ENCODE data around the gene CARD10.

Gene CARD10

DNA sequence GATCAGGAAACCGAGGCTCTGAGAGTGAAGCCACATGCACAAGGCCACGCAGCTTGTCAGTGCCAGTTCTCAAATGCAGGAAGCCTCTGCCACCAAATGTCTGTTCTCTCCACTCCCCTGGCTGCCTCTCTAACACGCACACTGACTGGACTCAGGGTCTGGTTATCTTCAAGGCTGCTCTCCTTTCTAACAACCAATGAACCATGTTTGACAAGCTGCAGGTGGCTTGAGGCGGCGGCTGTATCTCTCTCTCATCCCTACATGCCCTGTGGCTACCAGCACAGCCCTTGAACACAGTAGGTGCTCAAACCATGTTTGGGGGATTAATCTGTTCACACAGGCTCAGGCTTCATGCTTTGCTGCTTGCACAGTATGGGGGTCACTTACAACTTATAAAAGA is 56.8 kb downstream of the CARD10 start:
- DNase-seq, result no peak

GRCh38 chr22:37461961-37462360 is 57.3 kb downstream of the CARD10 start:
- DNase-seq, result no peak

GRCh38 chr22:37460684-37461083 is 58.5 kb downstream of the CARD10 start:
- no peak for DNase-seq

GRCh38 chr22:37459206-37459605 is 60.0 kb downstream of the CARD10 start:
- no peak for DNase-seq

GRCh38 chr22:37457093-37457893 is 61.9 kb downstream of the CARD10 start:
- DNase-seq, result peak; percentile 78

DNA sequence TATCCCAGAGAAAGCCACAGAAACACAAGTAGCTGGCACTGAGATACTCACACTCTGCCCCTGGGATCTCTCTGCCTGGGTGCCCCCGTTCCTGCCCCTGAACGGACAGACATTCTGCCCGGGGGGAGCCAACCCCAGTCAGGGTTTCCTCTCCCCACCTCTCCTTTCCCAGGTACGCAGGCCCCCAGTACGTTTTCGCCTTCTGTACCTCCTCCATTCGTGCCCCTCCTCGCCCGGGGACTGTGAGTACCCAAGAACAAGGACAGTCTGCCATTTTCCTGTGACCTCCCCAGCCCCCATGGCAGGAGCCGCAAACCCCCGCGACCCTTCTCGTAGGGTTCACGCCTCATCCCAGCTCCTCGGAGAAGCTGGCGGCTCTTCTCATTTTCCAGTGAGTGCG is 62.9 kb downstream of the CARD10 start:
- DNase-seq, result no peak

- DNase-seq, result no peak
Observed at GRCh38 chr22:37455896-37456295, 63.3 kb downstream of the CARD10 start.

- DNase-seq, result no peak
Observed at GRCh38 chr22:37454857-37455686, 64.1 kb downstream of the CARD10 start.

GRCh38 chr22:37453696-37454095 is 65.5 kb downstream of the CARD10 start:
- no peak for DNase-seq

DNA sequence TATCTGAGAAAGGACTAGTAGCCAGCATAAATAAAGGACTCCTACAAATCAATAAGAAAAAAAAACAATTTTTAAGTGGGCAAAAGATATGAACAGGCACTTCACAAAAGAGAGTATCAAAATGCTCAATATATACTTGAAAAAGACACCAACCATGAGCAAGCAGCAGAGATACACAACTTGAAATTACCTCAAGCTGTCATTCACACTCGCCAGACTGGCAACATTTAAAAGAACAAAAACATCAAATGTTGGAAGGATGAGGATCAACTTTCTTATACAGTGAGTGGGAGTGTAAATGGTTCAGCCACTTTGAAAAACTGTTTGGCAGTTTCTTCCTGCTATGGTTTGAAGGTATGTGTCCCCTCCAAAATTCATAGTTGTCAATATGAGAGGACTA is 68.0 kb downstream of the CARD10 start:
- DNase-seq, result no peak

- no peak for DNase-seq
Observed at GRCh38 chr22:37449331-37450001, 69.7 kb downstream of the CARD10 start.

GRCh38 chr22:37448516-37449127 is 70.6 kb downstream of the CARD10 start:
- DNase-seq, result no peak

- DNase-seq, result no peak
Observed at GRCh38 chr22:37445501-37445900, 73.7 kb downstream of the CARD10 start.

GRCh38 chr22:37443977-37444376 is 75.2 kb downstream of the CARD10 start:
- no peak for DNase-seq

- DNase-seq, result no peak
Observed at GRCh38 chr22:37443086-37443485, 76.1 kb downstream of the CARD10 start.

DNA sequence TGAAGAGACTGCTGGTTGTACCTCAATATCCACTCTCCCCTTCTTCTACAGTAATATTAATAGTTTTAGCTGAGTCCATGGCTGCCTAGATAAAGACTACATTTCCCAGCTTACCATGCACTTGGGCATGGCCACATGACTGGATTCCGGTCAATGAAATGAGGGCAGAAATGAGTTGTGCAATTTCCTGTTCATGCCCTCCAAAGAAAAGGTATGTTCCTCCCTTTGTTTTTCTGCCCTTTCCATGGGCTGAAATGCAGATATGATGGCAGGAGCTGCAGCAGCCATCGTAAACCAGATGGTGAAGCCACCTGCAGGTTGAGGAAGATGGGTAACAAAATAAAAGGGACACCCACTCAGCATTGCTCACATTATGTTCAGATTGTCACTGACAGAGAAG is 76.7 kb downstream of the CARD10 start:
- DNase-seq, result no peak

DNA sequence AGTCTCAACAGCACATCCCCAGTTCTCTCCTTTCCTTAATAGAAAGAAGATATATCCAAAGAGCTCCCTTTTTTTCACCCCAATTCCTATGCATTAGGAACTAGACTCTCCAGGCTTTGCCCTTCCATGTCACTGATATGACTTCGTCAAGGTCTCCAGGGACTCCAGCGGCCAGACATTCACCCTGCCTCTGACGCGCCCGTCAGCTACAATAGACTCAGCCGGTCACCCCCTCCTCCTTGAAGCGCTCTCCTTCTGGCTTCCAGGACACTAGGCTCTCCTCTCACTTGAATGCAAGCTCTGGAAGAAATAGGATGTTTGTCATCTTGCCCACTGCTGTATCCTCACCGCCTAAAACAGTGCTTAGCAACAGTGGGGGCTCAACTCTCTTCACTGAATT is 77.1 kb downstream of the CARD10 start:
- no peak for DNase-seq

GRCh38 chr22:37440875-37441274 is 78.3 kb downstream of the CARD10 start:
- DNase-seq, result no peak

All from stimulated activated naive CD4-positive, alpha-beta T cell treated with Interleukin-2 at 50 U/mL for 16 hours (primary cell).